ENCODE measurements around the gene CIDEB. TPM values are rescaled to one million over a fixed set of nuclear protein-coding genes. Genes with fewer than 3 reads are reported as not detected.

Gene CIDEB
- total and polyA plus RNA-seq, 2 of the 13 experiments (the other 11 are each of a cell fraction or from before 2014, with no cell fraction given), result 35.8 to 110 TPM

- TF ChIP-seq SYNCRIP (IDR thresholded peaks at IDR 0.05; ENCODE audit: insufficient read depth, low read depth, low read length) (no peak), NFYC (CRISPR knock-in tag; IDR thresholded peaks at IDR 0.05) (peak; percentile 68; the same call in 1 of the 2 replicates), KDM2A (CRISPR knock-in tag; IDR thresholded peaks at IDR 0.05; ENCODE audit: borderline replicate concordance, low read depth) (peak; percentile 99), HIVEP1 (CRISPR knock-in tag; IDR thresholded peaks at IDR 0.05) (peak; percentile 95), KLF6 (CRISPR knock-in tag; IDR thresholded peaks at IDR 0.05) (peak; percentile 99), GTF3A (CRISPR knock-in tag; conservative IDR thresholded peaks at IDR 0.05) (peak; percentile 99), GFI1 (CRISPR knock-in tag; IDR thresholded peaks at IDR 0.05; ENCODE audit: borderline replicate concordance) (peak; percentile 82; the same call in 1 of the 2 replicates), MXD4 (CRISPR knock-in tag; IDR thresholded peaks at IDR 0.05) (peak; percentile 100), PHF8 (CRISPR knock-in tag; IDR thresholded peaks at IDR 0.05) (peak; percentile 99), ZNF768 (CRISPR knock-in tag; IDR thresholded peaks at IDR 0.05) (peak; percentile 92), MTF2 (CRISPR knock-in tag; IDR thresholded peaks at IDR 0.05; ENCODE audit: borderline replicate concordance) (peak; percentile 91), ZFP37 (CRISPR knock-in tag; IDR thresholded peaks at IDR 0.05; ENCODE audit: borderline replicate concordance) (peak; percentile 97)
- TF ChIP-seq, protein P1, sequence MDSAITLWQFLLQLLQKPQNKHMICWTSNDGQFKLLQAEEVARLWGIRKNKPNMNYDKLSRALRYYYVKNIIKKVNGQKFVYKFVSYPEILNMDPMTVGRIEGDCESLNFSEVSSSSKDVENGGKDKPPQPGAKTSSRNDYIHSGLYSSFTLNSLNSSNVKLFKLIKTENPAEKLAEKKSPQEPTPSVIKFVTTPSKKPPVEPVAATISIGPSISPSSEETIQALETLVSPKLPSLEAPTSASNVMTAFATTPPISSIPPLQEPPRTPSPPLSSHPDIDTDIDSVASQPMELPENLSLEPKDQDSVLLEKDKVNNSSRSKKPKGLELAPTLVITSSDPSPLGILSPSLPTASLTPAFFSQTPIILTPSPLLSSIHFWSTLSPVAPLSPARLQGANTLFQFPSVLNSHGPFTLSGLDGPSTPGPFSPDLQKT (CRISPR knock-in tag; IDR thresholded peaks at IDR 0.05; ENCODE audit: borderline replicate concordance), result peak; percentile 98
- TF ChIP-seq, protein P2, sequence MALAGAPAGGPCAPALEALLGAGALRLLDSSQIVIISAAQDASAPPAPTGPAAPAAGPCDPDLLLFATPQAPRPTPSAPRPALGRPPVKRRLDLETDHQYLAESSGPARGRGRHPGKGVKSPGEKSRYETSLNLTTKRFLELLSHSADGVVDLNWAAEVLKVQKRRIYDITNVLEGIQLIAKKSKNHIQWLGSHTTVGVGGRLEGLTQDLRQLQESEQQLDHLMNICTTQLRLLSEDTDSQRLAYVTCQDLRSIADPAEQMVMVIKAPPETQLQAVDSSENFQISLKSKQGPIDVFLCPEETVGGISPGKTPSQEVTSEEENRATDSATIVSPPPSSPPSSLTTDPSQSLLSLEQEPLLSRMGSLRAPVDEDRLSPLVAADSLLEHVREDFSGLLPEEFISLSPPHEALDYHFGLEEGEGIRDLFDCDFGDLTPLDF (CRISPR knock-in tag; IDR thresholded peaks at IDR 0.05), result peak; percentile 95
- TF ChIP-seq, protein P3, sequence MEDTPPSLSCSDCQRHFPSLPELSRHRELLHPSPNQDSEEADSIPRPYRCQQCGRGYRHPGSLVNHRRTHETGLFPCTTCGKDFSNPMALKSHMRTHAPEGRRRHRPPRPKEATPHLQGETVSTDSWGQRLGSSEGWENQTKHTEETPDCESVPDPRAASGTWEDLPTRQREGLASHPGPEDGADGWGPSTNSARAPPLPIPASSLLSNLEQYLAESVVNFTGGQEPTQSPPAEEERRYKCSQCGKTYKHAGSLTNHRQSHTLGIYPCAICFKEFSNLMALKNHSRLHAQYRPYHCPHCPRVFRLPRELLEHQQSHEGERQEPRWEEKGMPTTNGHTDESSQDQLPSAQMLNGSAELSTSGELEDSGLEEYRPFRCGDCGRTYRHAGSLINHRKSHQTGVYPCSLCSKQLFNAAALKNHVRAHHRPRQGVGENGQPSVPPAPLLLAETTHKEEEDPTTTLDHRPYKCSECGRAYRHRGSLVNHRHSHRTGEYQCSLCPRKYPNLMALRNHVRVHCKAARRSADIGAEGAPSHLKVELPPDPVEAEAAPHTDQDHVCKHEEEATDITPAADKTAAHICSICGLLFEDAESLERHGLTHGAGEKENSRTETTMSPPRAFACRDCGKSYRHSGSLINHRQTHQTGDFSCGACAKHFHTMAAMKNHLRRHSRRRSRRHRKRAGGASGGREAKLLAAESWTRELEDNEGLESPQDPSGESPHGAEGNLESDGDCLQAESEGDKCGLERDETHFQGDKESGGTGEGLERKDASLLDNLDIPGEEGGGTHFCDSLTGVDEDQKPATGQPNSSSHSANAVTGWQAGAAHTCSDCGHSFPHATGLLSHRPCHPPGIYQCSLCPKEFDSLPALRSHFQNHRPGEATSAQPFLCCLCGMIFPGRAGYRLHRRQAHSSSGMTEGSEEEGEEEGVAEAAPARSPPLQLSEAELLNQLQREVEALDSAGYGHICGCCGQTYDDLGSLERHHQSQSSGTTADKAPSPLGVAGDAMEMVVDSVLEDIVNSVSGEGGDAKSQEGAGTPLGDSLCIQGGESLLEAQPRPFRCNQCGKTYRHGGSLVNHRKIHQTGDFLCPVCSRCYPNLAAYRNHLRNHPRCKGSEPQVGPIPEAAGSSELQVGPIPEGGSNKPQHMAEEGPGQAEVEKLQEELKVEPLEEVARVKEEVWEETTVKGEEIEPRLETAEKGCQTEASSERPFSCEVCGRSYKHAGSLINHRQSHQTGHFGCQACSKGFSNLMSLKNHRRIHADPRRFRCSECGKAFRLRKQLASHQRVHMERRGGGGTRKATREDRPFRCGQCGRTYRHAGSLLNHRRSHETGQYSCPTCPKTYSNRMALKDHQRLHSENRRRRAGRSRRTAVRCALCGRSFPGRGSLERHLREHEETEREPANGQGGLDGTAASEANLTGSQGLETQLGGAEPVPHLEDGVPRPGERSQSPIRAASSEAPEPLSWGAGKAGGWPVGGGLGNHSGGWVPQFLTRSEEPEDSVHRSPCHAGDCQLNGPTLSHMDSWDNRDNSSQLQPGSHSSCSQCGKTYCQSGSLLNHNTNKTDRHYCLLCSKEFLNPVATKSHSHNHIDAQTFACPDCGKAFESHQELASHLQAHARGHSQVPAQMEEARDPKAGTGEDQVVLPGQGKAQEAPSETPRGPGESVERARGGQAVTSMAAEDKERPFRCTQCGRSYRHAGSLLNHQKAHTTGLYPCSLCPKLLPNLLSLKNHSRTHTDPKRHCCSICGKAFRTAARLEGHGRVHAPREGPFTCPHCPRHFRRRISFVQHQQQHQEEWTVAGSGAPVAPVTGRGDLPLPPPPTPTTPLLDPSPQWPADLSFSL (CRISPR knock-in tag; IDR thresholded peaks at IDR 0.05), result peak; percentile 59
- TF ChIP-seq, protein P4, sequence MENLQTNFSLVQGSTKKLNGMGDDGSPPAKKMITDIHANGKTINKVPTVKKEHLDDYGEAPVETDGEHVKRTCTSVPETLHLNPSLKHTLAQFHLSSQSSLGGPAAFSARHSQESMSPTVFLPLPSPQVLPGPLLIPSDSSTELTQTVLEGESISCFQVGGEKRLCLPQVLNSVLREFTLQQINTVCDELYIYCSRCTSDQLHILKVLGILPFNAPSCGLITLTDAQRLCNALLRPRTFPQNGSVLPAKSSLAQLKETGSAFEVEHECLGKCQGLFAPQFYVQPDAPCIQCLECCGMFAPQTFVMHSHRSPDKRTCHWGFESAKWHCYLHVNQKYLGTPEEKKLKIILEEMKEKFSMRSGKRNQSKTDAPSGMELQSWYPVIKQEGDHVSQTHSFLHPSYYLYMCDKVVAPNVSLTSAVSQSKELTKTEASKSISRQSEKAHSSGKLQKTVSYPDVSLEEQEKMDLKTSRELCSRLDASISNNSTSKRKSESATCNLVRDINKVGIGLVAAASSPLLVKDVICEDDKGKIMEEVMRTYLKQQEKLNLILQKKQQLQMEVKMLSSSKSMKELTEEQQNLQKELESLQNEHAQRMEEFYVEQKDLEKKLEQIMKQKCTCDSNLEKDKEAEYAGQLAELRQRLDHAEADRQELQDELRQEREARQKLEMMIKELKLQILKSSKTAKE (CRISPR knock-in tag; IDR thresholded peaks at IDR 0.05; ENCODE audit: borderline replicate concordance), result peak; percentile 91
- TF ChIP-seq, protein P5, sequence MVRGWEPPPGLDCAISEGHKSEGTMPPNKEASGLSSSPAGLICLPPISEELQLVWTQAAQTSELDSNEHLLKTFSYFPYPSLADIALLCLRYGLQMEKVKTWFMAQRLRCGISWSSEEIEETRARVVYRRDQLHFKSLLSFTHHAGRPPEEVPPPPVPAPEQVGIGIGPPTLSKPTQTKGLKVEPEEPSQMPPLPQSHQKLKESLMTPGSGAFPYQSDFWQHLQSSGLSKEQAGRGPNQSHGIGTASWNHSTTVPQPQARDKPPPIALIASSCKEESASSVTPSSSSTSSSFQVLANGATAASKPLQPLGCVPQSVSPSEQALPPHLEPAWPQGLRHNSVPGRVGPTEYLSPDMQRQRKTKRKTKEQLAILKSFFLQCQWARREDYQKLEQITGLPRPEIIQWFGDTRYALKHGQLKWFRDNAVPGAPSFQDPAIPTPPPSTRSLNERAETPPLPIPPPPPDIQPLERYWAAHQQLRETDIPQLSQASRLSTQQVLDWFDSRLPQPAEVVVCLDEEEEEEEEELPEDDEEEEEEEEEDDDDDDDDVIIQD (CRISPR knock-in tag; IDR thresholded peaks at IDR 0.05; ENCODE audit: low read depth), result peak; percentile 100
Observed at GRCh38 chr14:24271134-24271833, 36.5 kb downstream of the CIDEB start, which contains the start of gene RABGGTA (continued).

All from HepG2 (cell line).